Smooth muscle cell (in vitro differentiated cells): ENCODE results near the gene CTSE. TPM values are rescaled to one million over a fixed set of nuclear protein-coding genes. Genes with fewer than 3 reads are reported as not detected.
A peak's percentile ranks its signal among the peaks of the same experiment; 100 is the strongest.

Source experiments
- DNase-seq: peaks from one replicate; lab custom pipeline; 2025; ENCODE audit not compliant: unreplicated experiment; lab: John Stamatoyannopoulos, UW
- H2AFZ ChIP-seq: fragments of 200-600 bp; sonication (generic); 2 replicates; pipeline ENCODE4 v1.6.0; 2016; ENCODE audit warnings: antibody characterized with exemption, low read depth, mild to moderate bottlenecking
- H3F3A ChIP-seq: fragments of 200-600 bp; sonication (generic); 2 replicates; pipeline ENCODE4 v1.6.0; 2017; ENCODE audit warnings: antibody characterized with exemption, low read depth
- H3K27ac ChIP-seq: fragments of 200-600 bp; sonication (generic); 2 replicates; pipeline ENCODE4 v1.5.1; 2016; ENCODE audit warnings: low read depth, mild to moderate bottlenecking
- H3K27me3 ChIP-seq: fragments of 200-600 bp; sonication (generic); 2 replicates; pipeline ENCODE4 v1.6.1; 2016; ENCODE audit warnings: low read depth, mild to moderate bottlenecking
- H3K36me3 ChIP-seq: fragments of 200-600 bp; sonication (generic); 2 replicates; pipeline ENCODE4 v1.5.1; 2016; ENCODE audit warnings: low read depth
- H3K4me1 ChIP-seq: fragments of 200-600 bp; sonication (generic); 2 replicates; pipeline ENCODE4 v1.5.1; 2016; ENCODE audit warnings: low read depth
- H3K4me2 ChIP-seq: fragments of 200-600 bp; sonication (generic); 2 replicates; pipeline ENCODE4 v1.6.0; 2016; ENCODE audit warnings: mild to moderate bottlenecking
- H3K4me3 ChIP-seq: fragments of 200-600 bp; sonication (generic); 2 replicates; pipeline ENCODE4 v1.5.1; 2016; ENCODE audit warnings: mild to moderate bottlenecking
- H3K79me2 ChIP-seq: fragments of 200-600 bp; sonication (generic); 2 replicates; pipeline ENCODE4 v1.6.0; 2016; ENCODE audit warnings: low read depth, mild to moderate bottlenecking
- H3K9ac ChIP-seq: fragments of 200-600 bp; sonication (generic); 2 replicates; pipeline ENCODE4 v1.6.0; 2016; ENCODE audit warnings: low read depth
- H3K9me3 ChIP-seq: fragments of 200-600 bp; sonication (generic); replicated peaks from 2 replicates; pipeline ENCODE4 v1.5.1; 2016; ENCODE audit warnings: low read depth
- H4K20me1 ChIP-seq: fragments of 200-600 bp; sonication (generic); 2 replicates; pipeline ENCODE4 v1.6.0; 2016; ENCODE audit warnings: low read depth
- WGBS: methylation state at CpG from one replicate; pipeline ENCODE4 v1.1.7; 2016; ENCODE audit warnings: low lambda C conversion rate; 5-methylcytosine and 5-hydroxymethylcytosine counted together
- polyA plus RNA-seq: library from polyadenylated mRNA; unstranded; fragments of >200 nt; fragmentation: Nextera tagmentation; extraction: Ambion mirVana; gene quantifications from 2 replicates; pipeline ENCODE4 v1.2.1, GENCODE V29; 2016
- total RNA-seq: library from RNA; depleted of rRNA; stranded (reverse); fragments of >200 nt; gene quantifications from 2 replicates; pipeline ENCODE4 v1.2.3, GENCODE V29; 2014
- TF ChIP-seq, protein P1 (sequence below): fragments of 200-600 bp; sonication (generic); IDR thresholded peaks from 2 replicates; pipeline ENCODE4 v1.5.1; 2017; ENCODE audit warnings: borderline replicate concordance, mild to moderate bottlenecking, antibody characterized with exemption; ENCODE audit not compliant: insufficient read depth, poor library complexity, severe bottlenecking

Gene CTSE
- total and polyA plus RNA-seq, 2 experiments from 2014 or later = not detected

DNA sequence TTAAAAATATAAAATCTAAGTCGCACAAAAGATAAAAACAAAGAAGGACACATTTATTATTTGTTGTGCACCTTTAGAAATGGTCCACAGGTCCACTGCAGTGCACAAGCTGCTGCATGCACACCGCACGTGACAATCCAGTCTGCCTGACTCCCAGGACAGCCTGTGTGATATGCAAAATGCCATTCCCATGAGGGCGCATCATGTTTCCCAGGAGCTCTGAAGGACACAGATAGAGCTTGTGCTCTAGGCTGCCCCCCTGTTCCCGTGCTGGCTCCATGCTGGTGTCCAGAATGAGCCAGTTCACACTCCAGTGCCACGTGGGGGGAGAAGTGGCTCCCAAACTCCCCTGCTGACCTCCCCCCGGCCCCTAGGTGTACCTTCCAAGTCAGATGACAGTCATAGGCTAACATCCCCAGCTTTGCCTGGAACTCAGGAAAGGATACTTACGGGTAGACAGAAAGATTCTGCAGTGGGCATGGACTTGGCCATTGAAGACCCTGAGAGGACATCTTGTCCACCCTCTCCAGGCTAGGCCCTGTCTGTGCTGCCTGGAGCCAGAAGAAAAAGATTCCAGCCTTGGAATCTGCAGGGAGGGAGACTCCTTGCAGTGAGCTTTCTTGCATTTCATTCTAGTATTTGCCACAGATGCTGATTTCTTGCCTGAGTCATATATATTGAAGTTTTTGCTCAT lies 46.8 kb downstream of the CTSE start:
- H3K9ac ChIP-seq = no peak overlapping the region
- H4K20me1 ChIP-seq = no peaks in the 10 kb centered on the region
- DNase-seq = no peak

GRCh38 chr1:205976036-205976435 lies 47.7 kb downstream of the CTSE start:
- TF ChIP-seq, protein P1, sequence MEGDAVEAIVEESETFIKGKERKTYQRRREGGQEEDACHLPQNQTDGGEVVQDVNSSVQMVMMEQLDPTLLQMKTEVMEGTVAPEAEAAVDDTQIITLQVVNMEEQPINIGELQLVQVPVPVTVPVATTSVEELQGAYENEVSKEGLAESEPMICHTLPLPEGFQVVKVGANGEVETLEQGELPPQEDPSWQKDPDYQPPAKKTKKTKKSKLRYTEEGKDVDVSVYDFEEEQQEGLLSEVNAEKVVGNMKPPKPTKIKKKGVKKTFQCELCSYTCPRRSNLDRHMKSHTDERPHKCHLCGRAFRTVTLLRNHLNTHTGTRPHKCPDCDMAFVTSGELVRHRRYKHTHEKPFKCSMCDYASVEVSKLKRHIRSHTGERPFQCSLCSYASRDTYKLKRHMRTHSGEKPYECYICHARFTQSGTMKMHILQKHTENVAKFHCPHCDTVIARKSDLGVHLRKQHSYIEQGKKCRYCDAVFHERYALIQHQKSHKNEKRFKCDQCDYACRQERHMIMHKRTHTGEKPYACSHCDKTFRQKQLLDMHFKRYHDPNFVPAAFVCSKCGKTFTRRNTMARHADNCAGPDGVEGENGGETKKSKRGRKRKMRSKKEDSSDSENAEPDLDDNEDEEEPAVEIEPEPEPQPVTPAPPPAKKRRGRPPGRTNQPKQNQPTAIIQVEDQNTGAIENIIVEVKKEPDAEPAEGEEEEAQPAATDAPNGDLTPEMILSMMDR = no peak
- no peak overlapping the region for H3K4me2 ChIP-seq
- no peaks in the 10 kb centered on the region for H3K79me2 ChIP-seq
- WGBS = 88% methylated on average over 4 of the region's 4 CpGs
- H3K4me3 ChIP-seq = no peak overlapping the region
- no peak overlapping the region for H3K27ac ChIP-seq
- no peaks in the 10 kb centered on the region for H3K36me3 ChIP-seq
- H3K9ac ChIP-seq = no peak overlapping the region
- no peaks in the 10 kb centered on the region for H4K20me1 ChIP-seq
- H3K9me3 ChIP-seq = no peaks in the 10 kb centered on the region
- no peak overlapping the region for H2AFZ ChIP-seq
- H3F3A ChIP-seq = no peaks in the 10 kb centered on the region
- DNase-seq = no peak
- peaks cover 7% of the 10 kb centered on the region for H3K4me1 ChIP-seq
- no peaks in the 10 kb centered on the region for H3K27me3 ChIP-seq

More for the DNA sequence above, 46.8 kb downstream of the CTSE start:
- Histone ChIP-seq H3K4me2 (peak overlapping the region; percentile 15), H3K27ac (no peak overlapping the region), H3K79me2 (no peaks in the 10 kb centered on the region), H3K36me3 (no peaks in the 10 kb centered on the region), H3K27me3 (no peaks in the 10 kb centered on the region), H3F3A (no peaks in the 10 kb centered on the region), H3K9me3 (no peaks in the 10 kb centered on the region), H2AFZ (no peak overlapping the region), H3K4me1 (peaks cover 7% of the 10 kb centered on the region), H3K4me3 (no peak overlapping the region)
- TF ChIP-seq, protein P1 = no peak
- 45% methylated on average over 8 of the region's 8 CpGs for WGBS

DNA sequence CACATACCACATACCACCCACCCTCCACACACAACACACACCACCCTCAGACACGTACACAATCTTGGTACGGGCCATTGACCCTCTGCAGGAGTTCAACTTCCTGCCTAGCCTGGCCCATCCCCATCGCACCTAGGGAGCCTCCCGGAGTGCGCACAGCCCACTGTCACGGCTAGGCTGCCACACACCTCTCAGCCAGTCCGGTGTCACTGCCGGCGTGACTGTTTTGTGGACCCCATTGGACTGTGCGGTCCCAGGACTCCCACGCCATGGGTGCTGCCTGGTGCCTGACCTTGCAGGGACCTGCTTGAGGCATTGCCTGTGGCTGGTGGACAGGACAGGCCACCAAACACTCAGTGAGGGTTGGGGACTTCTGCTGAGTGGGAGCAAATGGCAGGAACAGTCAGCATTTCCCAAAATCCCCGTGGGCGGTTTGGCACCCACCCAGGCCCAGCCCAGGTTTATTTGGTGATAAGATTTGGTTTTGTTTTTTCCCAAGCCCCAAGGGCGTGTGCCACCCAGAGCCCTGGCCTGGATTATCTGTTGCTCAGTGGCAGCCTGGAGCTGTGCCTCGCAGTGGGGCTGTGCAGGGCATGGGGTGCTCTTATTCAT lies 48.2 kb downstream of the CTSE start:
- H3K27me3 ChIP-seq = no peaks in the 10 kb centered on the region
- H3K9me3 ChIP-seq = no peaks in the 10 kb centered on the region

More for the DNA sequence above, 48.2 kb downstream of the CTSE start:
- Histone ChIP-seq H3K36me3 (no peaks in the 10 kb centered on the region), H2AFZ (no peak overlapping the region), H3K4me2 (no peak overlapping the region), H3K4me1 (peaks cover 7% of the 10 kb centered on the region), H3K9ac (no peak overlapping the region), H4K20me1 (no peaks in the 10 kb centered on the region), H3F3A (no peaks in the 10 kb centered on the region), H3K4me3 (no peak overlapping the region), H3K79me2 (no peaks in the 10 kb centered on the region), H3K27ac (no peak overlapping the region)
- no peak for DNase-seq
- 87% methylated on average over 15 of the region's 15 CpGs for WGBS
- TF ChIP-seq, protein P1 = no peak
